ENCODE measurements around the gene FGF8.

Gene FGF8

DNA sequence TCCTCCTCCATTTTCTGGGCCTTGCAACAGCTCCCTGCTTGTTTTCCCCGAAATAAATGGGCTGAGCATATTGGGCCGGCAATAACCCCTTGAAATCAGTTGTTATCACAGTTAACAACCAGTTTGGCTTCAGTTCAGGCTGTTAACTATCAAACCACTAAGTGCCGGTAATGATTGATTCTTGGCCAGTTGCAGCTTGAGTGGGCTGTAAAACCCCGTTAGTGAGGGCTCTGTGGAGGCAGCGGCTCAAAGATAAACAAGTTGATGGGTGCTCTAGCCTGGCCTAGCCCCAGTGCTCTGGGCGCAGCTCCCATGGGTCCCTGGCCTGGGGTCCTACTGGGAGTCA lies 8.3 kb downstream of the FGF8 start:
- TF ChIP-seq, protein P1, sequence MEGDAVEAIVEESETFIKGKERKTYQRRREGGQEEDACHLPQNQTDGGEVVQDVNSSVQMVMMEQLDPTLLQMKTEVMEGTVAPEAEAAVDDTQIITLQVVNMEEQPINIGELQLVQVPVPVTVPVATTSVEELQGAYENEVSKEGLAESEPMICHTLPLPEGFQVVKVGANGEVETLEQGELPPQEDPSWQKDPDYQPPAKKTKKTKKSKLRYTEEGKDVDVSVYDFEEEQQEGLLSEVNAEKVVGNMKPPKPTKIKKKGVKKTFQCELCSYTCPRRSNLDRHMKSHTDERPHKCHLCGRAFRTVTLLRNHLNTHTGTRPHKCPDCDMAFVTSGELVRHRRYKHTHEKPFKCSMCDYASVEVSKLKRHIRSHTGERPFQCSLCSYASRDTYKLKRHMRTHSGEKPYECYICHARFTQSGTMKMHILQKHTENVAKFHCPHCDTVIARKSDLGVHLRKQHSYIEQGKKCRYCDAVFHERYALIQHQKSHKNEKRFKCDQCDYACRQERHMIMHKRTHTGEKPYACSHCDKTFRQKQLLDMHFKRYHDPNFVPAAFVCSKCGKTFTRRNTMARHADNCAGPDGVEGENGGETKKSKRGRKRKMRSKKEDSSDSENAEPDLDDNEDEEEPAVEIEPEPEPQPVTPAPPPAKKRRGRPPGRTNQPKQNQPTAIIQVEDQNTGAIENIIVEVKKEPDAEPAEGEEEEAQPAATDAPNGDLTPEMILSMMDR (IDR thresholded peaks at IDR 0.05; ENCODE audit: borderline replicate concordance, insufficient read depth, low read depth, low read length): no peak
- H3K4me3 ChIP-seq (ENCODE audit: low read depth, low read length): no peak overlapping the region

DNA sequence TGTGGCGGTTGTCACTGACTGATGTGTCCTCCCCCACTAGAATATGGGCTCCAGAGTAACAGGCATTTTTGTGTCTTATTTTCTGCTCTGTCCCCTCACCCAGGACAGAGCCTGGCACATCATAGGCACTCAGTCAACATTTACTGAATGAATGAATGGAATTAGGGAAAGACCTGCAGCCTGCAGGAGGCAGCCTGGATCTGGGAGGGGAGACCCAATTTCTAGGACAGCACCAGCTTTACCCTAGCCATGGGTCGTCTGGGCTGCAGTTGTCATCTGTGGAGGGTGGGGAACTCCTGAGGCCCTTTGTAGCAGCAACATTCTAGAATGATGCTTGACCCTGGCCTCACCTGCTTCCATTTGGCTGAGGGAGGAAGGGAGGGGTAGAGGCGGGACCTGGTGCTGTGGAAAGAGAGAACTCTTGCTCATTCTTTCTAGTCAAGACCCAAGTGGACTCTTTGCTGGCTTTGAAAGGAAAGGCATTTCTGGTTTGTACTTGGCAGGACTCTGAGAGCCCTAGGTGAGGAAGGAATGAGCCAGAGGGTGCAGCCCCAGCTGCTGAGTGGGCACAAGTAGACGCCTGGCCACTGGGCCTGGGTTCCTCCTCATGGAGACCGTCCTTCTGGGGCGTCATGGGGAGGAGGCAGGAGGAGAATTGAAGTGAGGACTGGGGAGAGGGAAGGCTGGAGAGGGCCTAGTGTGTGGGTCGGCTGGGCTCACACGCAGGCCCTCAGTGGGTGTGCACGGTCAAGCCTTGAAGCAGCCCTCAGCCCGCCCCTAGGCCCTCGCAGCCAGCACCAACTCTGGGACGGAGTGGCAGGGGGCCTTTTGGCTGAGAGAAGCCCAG lies 8.9 kb downstream of the FGF8 start:
- TF ChIP-seq, protein P1 (IDR thresholded peaks at IDR 0.05; ENCODE audit: borderline replicate concordance, insufficient read depth, low read depth, low read length): no peak
- H3K4me3 ChIP-seq (ENCODE audit: low read depth, low read length): no peak overlapping the region

DNA sequence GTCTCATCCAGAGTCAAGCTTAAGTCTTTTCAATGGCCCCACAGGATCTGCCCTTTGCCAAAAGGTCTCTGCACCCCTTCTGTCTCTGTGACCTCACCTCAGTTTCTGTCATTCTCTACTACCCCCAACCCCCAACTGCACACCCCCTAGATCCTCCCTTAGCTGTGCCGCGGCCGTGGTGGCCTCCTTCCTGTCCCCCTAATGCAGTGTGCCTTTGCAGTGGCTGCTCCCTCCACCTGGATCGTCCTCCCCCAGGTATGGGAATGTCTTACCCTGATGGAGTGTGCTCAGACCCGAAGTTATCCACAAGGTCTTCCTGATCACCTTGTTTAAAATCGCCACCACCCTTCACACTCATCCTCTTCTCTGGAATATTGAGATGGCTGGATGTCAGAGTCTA lies 9.6 kb downstream of the FGF8 start:
- TF ChIP-seq, protein P1 (IDR thresholded peaks at IDR 0.05; ENCODE audit: borderline replicate concordance, insufficient read depth, low read depth, low read length): no peak
- no peak overlapping the region for H3K4me3 ChIP-seq (ENCODE audit: low read depth, low read length)

DNA sequence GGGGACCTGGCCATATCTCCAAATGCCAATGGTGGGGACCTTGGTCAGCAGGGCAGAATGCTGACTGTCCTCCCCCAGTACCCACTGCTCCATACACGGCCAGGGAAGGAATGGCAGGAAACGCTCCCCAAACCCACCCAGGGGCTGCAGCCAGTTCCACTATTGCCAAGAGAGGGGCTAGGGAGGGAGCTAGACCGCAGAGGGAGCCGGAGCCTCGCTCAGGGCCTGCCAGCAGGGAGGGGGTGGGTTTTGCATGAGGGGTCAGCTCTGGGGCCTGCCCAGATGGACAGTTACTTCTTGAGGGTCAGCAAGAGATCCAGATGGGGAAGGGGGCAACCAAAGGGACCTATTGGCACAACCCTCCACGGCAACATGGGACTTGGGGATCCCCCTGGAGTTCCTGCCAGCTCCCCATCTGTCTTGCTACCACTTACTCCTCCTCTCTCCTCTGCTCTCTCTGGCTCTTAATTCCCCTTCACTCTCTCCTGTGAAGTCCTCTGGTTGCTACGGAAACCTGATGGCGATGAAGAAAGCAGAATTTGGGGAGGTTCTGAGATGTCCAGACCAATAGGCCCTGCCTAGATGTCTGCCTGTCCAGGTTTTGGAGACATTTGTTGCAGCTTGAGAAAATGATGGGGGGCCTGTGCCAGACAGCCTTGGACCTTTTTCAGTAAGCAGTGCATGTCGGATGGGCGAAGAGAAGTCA lies 12.6 kb downstream of the FGF8 start:
- TF ChIP-seq, protein P1 (IDR thresholded peaks at IDR 0.05; ENCODE audit: borderline replicate concordance, insufficient read depth, low read depth, low read length): no peak
- H3K4me3 ChIP-seq (ENCODE audit: low read depth, low read length): no peak overlapping the region

DNA sequence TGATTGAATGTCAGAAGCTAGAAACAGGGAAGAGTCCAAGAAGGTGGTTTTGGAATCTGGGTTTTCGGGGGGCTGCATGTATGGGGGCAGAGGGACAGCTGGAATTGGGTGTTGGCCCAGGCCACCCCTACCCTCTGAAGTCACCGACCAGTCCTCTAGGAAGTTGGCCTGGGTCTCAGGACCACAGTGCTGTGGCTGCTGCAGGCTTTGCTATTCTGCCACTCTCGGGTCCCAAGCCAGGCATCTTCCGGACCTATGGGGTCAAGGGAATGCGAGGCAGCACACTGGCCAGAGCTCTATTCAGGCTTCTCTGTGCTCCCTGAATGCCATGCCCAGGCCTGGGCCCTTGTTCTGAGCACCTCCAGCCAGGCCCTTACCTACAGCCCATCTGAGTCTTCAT lies 13.2 kb downstream of the FGF8 start:
- H3K4me3 ChIP-seq (ENCODE audit: low read depth, low read length): no peak overlapping the region
- TF ChIP-seq, protein P1 (IDR thresholded peaks at IDR 0.05; ENCODE audit: borderline replicate concordance, insufficient read depth, low read depth, low read length): no peak

DNA sequence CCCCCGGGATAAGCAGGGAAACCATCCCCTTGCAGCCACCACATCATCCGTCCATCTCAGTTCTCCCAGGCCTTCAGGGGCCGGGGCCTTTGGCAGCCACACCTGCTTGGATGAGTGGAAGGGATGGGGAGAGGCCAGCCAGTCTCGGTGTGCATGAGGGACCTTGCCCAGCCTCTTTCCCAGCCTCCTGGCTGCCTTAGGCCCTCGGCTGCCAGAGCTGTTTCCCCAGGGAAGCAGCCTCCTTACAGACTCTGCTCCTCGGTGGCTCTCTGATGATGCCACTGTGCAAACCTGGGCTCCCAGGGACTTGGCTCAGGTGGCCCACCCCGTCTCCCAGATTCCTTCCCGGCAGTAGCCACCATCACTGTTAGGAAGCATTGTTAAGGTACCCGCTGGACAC lies 14.7 kb downstream of the FGF8 start:
- no peak overlapping the region for H3K4me3 ChIP-seq (ENCODE audit: low read depth, low read length)
- TF ChIP-seq, protein P1 (IDR thresholded peaks at IDR 0.05; ENCODE audit: borderline replicate concordance, insufficient read depth, low read depth, low read length): no peak

DNA sequence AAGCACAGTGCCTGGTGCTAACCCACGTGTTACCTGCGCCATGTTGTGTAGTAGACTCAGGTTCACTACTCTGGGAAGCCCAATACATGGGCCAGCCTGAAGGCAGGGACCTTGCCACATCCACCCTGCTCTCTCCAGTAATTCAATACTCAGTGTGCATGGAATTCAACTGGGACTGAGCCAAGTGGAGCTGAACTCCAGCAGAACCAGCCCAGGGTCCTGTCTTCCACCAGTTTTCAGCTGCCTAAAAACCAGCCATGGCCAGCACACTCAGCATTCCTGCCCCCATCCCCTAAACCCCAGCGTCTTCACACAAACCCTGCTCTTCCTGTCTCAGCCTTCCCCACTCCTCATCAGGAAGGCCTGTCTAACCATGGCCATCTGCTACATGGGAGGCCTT lies 15.4 kb downstream of the FGF8 start:
- H3K4me3 ChIP-seq (ENCODE audit: low read depth, low read length): no peak overlapping the region
- TF ChIP-seq, protein P1 (IDR thresholded peaks at IDR 0.05; ENCODE audit: borderline replicate concordance, insufficient read depth, low read depth, low read length): no peak

Measured in GM12875 (cell line).